Stimulated activated CD8-positive, alpha-beta memory T cell treated with anti-CD3 and anti-CD28 coated beads, Interleukin-4, amount 100 ng/mL, for 24 hours (primary cell): Measurements from ENCODE around the gene ACOX2.
"Not testable (repeated sequence)": the region's sequence is repeated elsewhere in the genome, so short reads cannot be mapped to it uniquely, and the experiment has no call there.

ENCODE experiments used
- DNase-seq: peaks from one replicate; pipeline ENCODE4 v3.0.0-alpha.2; 2020; ENCODE audit warnings: low read depth

Gene ACOX2

GRCh38 chr3:58534592-58535494, 2.1 kb downstream of the ACOX2 start:
- DNase-seq = no peak

GRCh38 chr3:58532794-58533220, 4.2 kb downstream of the ACOX2 start:
- DNase-seq = peak; percentile 71

- no peak for DNase-seq
Measured at GRCh38 chr3:58531956-58532355, 5.0 kb downstream of the ACOX2 start.

- DNase-seq = no peak
Measured at GRCh38 chr3:58531555-58531954, 5.4 kb downstream of the ACOX2 start.

GRCh38 chr3:58530354-58530865, 6.6 kb downstream of the ACOX2 start:
- no peak for DNase-seq

GRCh38 chr3:58529516-58530353, 7.3 kb downstream of the ACOX2 start:
- DNase-seq = no peak

GRCh38 chr3:58528629-58529028, 8.4 kb downstream of the ACOX2 start:
- no peak for DNase-seq

- DNase-seq = not testable (repeated sequence)
Measured at GRCh38 chr3:58527440-58527839, 9.6 kb downstream of the ACOX2 start.

- DNase-seq = no peak
Measured at GRCh38 chr3:58526515-58526957, 10.5 kb downstream of the ACOX2 start.

GRCh38 chr3:58524326-58524888, 12.6 kb downstream of the ACOX2 start:
- DNase-seq = no peak

GRCh38 chr3:58522759-58523425, 14.1 kb downstream of the ACOX2 start:
- no peak for DNase-seq

- no peak for DNase-seq
Measured at GRCh38 chr3:58521917-58522631, 14.9 kb downstream of the ACOX2 start.

GRCh38 chr3:58521336-58521670, 15.7 kb downstream of the ACOX2 start:
- DNase-seq = no peak

GRCh38 chr3:58520403-58521335, 16.3 kb downstream of the ACOX2 start:
- DNase-seq = no peak

- no peak for DNase-seq
Measured at GRCh38 chr3:58519668-58520402, 17.2 kb downstream of the ACOX2 start.

- no peak for DNase-seq
Measured at GRCh38 chr3:58518291-58518789, 18.6 kb downstream of the ACOX2 start.

- DNase-seq = no peak
Measured at GRCh38 chr3:58514405-58514804, 22.6 kb downstream of the ACOX2 start.

- DNase-seq = no peak
Measured at GRCh38 chr3:58508437-58508836, 28.6 kb downstream of the ACOX2 start.
